RWPE2 (cell line): ENCODE data around the gene C6orf47.

Source experiments
- ATAC-seq: fragments of 200-7000 bp; cut with Tn5 transposase; 3 replicates; pipeline ENCODE4 v1.9.1; 2021; ENCODE audit warnings: low read depth
- DNase-seq: peaks from one replicate; pipeline ENCODE4 v3.0.0-alpha.2; 2020; ENCODE audit warnings: low spot score
- H3K27ac ChIP-seq: fragments of 450-650 bp; 2 replicates; pipeline ENCODE4 v1.5.1; 2017; ENCODE audit warnings: mild to moderate bottlenecking; ENCODE audit not compliant: poor library complexity, severe bottlenecking
- H3K27me3 ChIP-seq: fragments of 250-450 bp; sonication (Bioruptor Pico); 2 replicates; pipeline ENCODE4 v1.5.1; 2021; ENCODE audit warnings: mild to moderate bottlenecking, moderate library complexity; ENCODE audit not compliant: insufficient read depth, poor library complexity, severe bottlenecking
- H3K36me3 ChIP-seq: fragments of 250-450 bp; sonication (Bioruptor Pico); 2 replicates; pipeline ENCODE4 v1.5.1; 2020; ENCODE audit warnings: low read depth, mild to moderate bottlenecking, moderate library complexity
- H3K4me1 ChIP-seq: fragments of 250-450 bp; sonication (Bioruptor Pico); 2 replicates; pipeline ENCODE4 v1.5.1; 2021; ENCODE audit warnings: mild to moderate bottlenecking, moderate library complexity; ENCODE audit not compliant: insufficient read depth, poor library complexity, severe bottlenecking
- H3K4me3 ChIP-seq: fragments of 250-450 bp; sonication (Bioruptor Pico); 2 replicates; pipeline ENCODE4 v1.5.1; 2021; ENCODE audit warnings: mild to moderate bottlenecking, moderate library complexity; ENCODE audit not compliant: severe bottlenecking
- H3K9me3 ChIP-seq: fragments of 250-450 bp; sonication (Bioruptor Pico); 2 replicates; pipeline ENCODE4 v1.5.1; 2021; ENCODE audit warnings: mild to moderate bottlenecking, moderate library complexity; ENCODE audit not compliant: severe bottlenecking
- TF ChIP-seq, protein P1 (sequence below): fragments of 450-650 bp; IDR thresholded peaks from one replicate; pipeline ENCODE4 v1.5.1; 2017; ENCODE audit warnings: mild to moderate bottlenecking, moderate library complexity; ENCODE audit not compliant: poor library complexity, severe bottlenecking

The C6orf47 gene

DNA sequence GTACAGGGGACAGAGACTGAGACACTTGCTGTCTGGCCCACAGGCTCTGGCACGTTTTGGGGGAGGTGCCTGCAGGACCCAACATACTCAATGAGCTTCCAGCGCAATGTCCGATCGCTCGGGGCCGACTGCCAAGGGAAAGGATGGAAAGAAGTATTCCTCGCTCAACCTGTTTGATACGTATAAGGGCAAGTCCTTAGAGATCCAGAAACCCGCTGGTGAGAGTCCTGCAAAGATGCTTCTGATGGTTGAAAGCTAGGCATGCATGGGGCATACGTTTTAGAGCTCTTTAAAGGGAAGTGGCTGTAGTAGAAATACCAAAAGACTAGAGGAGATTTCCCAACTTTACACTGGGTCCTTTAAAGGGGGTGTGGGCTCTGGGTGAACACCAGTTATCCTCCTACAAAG lies 37.9 kb downstream of the C6orf47 start:
- H3K4me1 ChIP-seq = peaks cover 12% of the 10 kb centered on the region
- no peaks in the 10 kb centered on the region for H3K9me3 ChIP-seq
- peak overlapping the region; percentile 89 for H3K27ac ChIP-seq
- peak overlapping the region; percentile 84 for H3K4me3 ChIP-seq
- ATAC-seq (no peak), DNase-seq (no peak)
- TF ChIP-seq, protein P1, sequence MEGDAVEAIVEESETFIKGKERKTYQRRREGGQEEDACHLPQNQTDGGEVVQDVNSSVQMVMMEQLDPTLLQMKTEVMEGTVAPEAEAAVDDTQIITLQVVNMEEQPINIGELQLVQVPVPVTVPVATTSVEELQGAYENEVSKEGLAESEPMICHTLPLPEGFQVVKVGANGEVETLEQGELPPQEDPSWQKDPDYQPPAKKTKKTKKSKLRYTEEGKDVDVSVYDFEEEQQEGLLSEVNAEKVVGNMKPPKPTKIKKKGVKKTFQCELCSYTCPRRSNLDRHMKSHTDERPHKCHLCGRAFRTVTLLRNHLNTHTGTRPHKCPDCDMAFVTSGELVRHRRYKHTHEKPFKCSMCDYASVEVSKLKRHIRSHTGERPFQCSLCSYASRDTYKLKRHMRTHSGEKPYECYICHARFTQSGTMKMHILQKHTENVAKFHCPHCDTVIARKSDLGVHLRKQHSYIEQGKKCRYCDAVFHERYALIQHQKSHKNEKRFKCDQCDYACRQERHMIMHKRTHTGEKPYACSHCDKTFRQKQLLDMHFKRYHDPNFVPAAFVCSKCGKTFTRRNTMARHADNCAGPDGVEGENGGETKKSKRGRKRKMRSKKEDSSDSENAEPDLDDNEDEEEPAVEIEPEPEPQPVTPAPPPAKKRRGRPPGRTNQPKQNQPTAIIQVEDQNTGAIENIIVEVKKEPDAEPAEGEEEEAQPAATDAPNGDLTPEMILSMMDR = no peak
- no peaks in the 10 kb centered on the region for H3K27me3 ChIP-seq
- H3K36me3 ChIP-seq = peaks cover 64% of the 10 kb centered on the region

DNA sequence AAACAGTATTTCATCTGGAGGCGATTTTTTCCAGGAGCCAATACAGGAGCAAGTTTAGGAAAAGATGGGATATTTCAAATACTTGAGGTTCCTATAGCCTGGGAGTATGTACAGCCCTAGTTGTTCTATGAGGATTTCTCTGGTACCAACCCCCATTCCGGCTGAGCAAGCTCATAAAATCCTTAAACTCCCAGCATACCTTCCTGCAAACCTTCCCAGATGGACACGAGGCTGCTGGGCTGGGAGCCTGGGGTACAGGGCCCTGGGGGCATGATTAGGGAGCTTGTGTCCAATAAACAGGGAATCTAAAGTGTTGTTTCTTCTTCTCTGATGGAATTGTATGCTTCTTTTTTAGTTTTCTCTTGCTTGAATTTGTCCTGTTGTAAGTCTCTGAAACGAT lies 38.6 kb downstream of the C6orf47 start:
- H3K4me3 ChIP-seq = peak overlapping the region; percentile 84
- no peak for ATAC-seq
- H3K27ac ChIP-seq = peak overlapping the region; percentile 89
- H3K4me1 ChIP-seq = peaks cover 12% of the 10 kb centered on the region
- TF ChIP-seq, protein P1 = no peak
- no peak for DNase-seq
- H3K27me3 ChIP-seq = no peaks in the 10 kb centered on the region
- peaks cover 57% of the 10 kb centered on the region for H3K36me3 ChIP-seq
- no peaks in the 10 kb centered on the region for H3K9me3 ChIP-seq

DNA sequence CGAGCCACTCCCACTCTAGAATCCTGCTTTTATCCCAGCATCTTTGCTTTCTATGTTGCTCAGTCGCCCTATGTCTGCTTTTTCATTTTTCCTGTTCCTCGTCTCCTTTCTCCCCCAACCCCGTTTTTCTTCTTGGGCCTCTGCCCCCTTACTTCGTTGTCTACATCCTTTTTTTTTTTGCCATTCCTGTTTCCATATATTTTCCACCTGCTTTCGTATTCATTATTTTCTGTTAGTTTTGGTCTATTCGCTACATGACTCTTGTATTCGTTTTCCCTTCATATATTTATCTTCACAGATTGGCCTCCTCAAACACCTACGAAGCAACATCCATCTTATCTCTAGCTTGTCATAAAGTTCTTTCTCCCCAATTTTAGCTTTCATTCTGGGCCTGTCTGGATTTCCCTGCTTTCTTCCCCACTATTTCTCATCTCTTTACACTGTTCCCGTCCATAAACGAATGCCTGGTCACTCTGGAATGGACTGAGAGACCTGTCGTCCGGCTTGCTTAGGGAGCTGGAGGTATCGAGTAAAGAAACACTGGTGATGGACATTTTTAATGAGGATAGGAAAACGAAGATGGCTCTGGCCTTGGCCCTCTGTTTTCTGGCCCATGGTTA lies 39.1 kb downstream of the C6orf47 start:
- H3K9me3 ChIP-seq = no peaks in the 10 kb centered on the region
- H3K27ac ChIP-seq = peak overlapping the region; percentile 89
- H3K4me1 ChIP-seq = peaks cover 12% of the 10 kb centered on the region
- H3K4me3 ChIP-seq = peak overlapping the region; percentile 84
- no peaks in the 10 kb centered on the region for H3K27me3 ChIP-seq
- no peak for ATAC-seq
- peaks cover 51% of the 10 kb centered on the region for H3K36me3 ChIP-seq
- TF ChIP-seq, protein P1 = no peak
- no peak for DNase-seq

DNA sequence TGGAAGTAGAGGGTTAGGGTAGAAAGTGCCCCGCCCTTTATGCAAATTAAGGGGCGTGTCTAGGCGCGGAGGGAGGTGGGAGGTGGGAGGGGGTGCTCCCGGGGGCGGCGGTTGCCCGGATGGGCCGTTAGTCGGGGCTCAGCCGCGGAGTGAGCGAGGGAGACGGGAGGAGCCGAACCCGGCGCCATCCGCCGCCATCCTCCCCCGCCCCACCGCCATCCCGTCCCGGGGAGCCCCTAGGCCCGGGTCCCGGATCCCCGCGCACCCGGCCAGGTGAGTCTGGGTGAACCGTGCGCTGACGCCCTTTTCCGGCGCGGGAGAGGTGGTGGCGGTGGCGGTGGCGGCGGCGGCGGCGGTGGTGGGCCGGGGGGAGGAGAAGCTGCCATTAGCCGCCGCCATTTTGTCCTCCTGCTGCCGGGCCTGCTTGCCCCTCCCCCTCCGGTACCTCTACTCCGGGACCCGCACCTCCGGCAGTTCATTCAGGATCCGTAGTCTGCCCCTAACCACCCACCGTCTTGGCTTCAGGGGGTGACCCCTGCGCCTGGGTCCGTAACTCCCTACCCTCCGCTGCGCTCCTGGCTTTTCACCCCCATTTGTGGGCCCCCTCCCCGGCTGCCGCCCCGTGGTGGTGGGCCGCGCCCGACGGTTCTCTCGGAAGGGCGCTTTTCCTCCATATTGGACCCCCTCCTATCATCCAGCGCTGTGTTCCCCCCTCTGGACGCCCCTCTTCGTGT lies 39.8 kb downstream of the C6orf47 start, which contains the start of gene PRRC2A:
Gene PRRC2A, plus strand, starts transcription at position 130 of the 734 bp plus-strand sequence. CDS start 2,075 bp downstream, outside the sequence.
- Histone ChIP-seq H3K9me3 (no peaks in the 10 kb centered on the region), H3K4me3 (peak within 1 kb of the TSS; percentile 84), H3K27me3 (no peaks in the 10 kb centered on the region), H3K4me1 (peaks cover 12% of the 10 kb centered on the region), H3K36me3 (peaks cover 44% of the 10 kb centered on the region), H3K27ac (peak within 1 kb of the TSS; percentile 89)
- DNase-seq (peak; percentile 93), ATAC-seq (peak; percentile 73)
- TF ChIP-seq, protein P1 = no peak
